Kidney epithelial cell (primary cell): ENCODE results near the gene AKAP8. TPM values are rescaled to one million over a fixed set of nuclear protein-coding genes. Genes with fewer than 3 reads are reported as not detected.

Experiments used
- DNase-seq: peaks from one replicate; pipeline ENCODE4 v3.0.0-alpha.2; 2010; ENCODE audit warnings: low read depth
- H3K27me3 ChIP-seq: 2 replicates; pipeline ENCODE4 v1.6.0; 2011; ENCODE audit warnings: low read length; ENCODE audit not compliant: control insufficient read depth, insufficient read depth
- H3K36me3 ChIP-seq: 2 replicates; pipeline ENCODE4 v1.5.1; 2011; ENCODE audit warnings: low read length; ENCODE audit not compliant: control insufficient read depth, insufficient read depth
- H3K4me3 ChIP-seq: 2 replicates; pipeline ENCODE4 v1.5.1; 2011; ENCODE audit warnings: low read depth, mild to moderate bottlenecking, control low read depth, low read length
- total RNA-seq: library from RNA; depleted of rRNA; stranded (reverse); fragments of >200 nt; gene quantifications from 2 replicates; pipeline ENCODE4 v1.2.3, GENCODE V29; 2015
- TF ChIP-seq, protein P1 (sequence below): IDR thresholded peaks from 2 replicates; pipeline ENCODE4 v1.5.1; 2011; ENCODE audit warnings: mild to moderate bottlenecking, moderate library complexity, low read length, control low read depth, inconsistent platforms; ENCODE audit not compliant: insufficient read depth, poor library complexity, severe bottlenecking

The AKAP8 gene
- total RNA-seq, 1 donor from 2014 or later = 19.2 TPM

DNA sequence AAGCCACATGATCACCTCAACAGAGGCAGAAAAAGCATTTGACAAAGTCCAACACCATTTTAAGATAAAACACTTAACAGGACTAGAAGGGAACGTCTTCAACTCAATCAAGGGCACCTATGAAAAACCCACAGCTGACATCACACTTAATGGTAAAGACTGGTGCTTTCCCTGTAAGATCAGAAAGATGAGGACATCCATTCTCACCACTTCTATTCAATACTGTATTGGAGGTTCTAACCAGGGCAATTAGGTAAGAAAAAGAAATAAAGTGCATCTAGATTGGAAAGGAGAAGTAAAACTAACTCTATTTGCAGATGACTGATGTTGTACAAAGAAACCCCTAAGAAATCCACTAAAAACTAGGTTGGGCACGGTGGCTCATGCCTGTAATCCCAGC is 11.2 kb upstream of the AKAP8 start:
- no peak for DNase-seq
- Histone ChIP-seq H3K36me3 (peaks cover 1% of the 10 kb centered on the region), H3K27me3 (no peaks in the 10 kb centered on the region), H3K4me3 (no peak overlapping the region)
- TF ChIP-seq, protein P1, sequence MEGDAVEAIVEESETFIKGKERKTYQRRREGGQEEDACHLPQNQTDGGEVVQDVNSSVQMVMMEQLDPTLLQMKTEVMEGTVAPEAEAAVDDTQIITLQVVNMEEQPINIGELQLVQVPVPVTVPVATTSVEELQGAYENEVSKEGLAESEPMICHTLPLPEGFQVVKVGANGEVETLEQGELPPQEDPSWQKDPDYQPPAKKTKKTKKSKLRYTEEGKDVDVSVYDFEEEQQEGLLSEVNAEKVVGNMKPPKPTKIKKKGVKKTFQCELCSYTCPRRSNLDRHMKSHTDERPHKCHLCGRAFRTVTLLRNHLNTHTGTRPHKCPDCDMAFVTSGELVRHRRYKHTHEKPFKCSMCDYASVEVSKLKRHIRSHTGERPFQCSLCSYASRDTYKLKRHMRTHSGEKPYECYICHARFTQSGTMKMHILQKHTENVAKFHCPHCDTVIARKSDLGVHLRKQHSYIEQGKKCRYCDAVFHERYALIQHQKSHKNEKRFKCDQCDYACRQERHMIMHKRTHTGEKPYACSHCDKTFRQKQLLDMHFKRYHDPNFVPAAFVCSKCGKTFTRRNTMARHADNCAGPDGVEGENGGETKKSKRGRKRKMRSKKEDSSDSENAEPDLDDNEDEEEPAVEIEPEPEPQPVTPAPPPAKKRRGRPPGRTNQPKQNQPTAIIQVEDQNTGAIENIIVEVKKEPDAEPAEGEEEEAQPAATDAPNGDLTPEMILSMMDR = no peak

DNA sequence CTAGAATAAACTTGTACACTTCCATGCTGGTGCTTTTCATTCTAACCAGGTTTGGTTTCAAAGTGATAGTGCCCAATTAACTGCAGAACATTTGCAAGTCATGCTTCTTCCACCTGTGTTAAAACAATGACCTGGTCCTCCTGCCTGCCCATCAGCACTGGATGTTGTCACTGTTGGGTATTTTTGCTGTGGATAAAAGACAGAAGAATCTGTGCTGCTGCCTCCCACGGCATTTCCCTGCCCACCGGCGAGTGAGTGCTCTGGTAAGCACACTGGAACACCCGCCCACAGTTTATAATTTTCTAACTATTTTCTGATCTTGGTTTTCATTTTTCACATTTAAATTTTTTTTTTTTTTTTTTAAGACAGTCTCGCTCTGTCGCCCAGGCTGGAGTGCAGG is 2.3 kb upstream of the AKAP8 start:
- Histone ChIP-seq H3K27me3 (no peaks in the 10 kb centered on the region), H3K36me3 (peaks cover 1% of the 10 kb centered on the region), H3K4me3 (no peak overlapping the region)
- TF ChIP-seq, protein P1 = no peak
- no peak for DNase-seq

DNA sequence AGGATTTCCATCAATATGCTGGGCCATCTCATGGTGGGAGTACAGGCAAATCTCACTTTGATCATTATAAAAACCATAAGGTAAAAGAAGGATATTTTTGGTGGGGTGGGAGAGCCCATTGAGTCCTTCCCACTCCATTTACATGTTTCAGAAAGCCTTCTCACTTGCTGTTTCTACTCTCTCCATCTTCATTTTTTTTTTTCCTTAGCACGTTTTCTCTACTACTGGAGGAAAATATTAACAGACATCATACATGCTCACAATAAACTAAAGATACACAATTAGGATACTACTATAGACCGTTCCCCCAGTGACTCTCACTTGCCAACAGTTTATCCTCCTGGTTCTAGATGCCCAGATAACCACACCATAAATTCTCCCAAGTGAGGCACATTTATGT is 1.8 kb upstream of the AKAP8 start:
- TF ChIP-seq, protein P1 = no peak
- Histone ChIP-seq H3K4me3 (no peak overlapping the region), H3K36me3 (peaks cover 1% of the 10 kb centered on the region), H3K27me3 (no peaks in the 10 kb centered on the region)
- no peak for DNase-seq

DNA sequence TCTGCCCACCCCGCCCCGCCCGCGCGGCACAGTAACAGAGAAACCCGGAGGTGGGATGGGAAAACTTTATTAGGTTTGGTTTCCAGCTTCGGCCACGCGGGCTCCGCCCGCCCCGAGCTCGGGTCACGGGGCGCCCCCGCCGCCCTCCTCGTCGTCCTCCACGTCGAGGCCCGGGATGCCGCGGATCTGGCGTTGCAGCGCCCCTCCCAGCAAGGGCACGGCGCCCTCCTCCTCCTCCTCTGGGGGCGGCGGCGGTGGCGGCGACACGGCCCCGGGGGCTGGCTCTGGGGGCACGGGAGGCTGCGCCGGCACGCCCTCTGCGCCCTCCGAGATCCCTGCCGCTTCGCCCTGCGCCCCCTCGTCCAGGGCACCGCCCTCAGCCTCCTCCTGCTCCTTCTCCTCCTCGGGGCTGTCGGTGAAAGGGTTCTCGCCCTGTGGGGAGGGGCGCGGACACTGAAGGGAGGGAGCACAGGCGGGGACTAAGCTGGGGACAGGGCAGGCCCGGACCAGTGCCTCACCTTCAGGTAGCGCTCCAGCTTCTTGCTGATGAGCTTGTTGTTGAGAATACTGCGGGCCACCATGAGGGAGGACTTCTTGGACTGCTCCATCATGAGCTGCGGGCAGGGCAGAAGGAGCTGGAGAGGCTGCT is 536 bp upstream of the AKAP8 start:
- TF ChIP-seq, protein P1 = no peak
- H3K4me3 ChIP-seq = peak overlapping the region; percentile 55
- H3K36me3 ChIP-seq = peaks cover 1% of the 10 kb centered on the region
- no peak for DNase-seq
- no peaks in the 10 kb centered on the region for H3K27me3 ChIP-seq

DNA sequence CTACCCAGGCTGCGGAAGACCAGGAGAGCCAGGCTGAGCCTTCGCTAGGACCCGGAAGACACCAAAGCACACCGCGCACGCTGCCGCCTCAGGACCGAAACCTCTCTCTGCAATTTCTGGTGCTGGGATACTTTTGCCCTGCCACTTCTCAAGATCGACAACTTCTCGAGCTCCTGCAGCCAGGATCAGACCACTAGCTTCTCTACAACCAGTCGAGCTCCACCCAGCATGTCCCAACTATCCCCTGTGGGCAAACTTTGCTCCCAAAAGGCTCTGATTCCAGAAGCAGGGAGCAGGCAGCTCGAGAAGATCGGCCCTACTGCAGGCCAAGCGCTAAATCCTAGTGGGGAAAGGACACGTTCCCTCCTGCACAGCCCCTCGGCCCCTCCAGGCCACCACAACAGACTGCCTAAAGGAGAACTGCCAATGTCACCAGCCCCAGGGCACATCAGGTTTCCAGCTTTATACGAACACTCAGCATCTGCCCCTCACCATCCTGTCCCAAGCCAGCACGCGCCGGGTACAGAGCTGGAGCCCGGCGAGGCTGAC is 979 bp downstream of the AKAP8 start:
- H3K4me3 ChIP-seq = peak overlapping the region; percentile 96
- DNase-seq = no peak
- H3K27me3 ChIP-seq = no peaks in the 10 kb centered on the region
- TF ChIP-seq, protein P1 = no peak
- peaks cover 3% of the 10 kb centered on the region for H3K36me3 ChIP-seq

DNA sequence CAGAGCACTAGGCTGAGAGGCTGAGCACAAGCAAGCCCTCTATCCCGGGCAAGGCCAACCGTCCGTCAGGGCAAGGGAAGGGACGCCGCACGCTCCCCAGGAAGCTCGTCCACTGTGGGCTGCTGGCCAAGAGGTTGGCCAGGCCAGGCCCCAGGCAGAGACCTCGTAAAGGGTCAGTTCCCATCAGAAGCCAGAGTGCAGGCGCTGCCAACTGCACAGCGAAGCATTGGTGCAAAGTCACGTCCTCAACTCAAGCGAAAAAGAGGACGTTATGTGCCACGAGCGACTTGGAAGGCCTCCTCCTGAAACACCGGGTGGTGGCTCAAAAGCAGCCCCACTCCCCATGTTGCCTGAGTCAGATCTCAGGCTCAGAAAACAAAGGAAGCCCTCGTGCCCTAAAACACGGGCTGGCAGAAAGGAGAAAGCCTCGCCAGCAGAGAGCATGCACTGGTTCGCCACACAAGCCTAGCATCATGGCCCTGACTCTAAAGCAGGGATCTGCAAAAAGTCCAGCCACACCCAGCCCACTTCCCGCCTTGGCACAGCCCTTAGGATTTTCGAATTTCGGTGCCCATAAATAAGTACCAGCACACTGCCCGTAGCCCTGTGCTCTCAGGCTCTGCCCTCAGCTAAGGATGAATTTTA is 4.7 kb downstream of the AKAP8 start:
- H3K27me3 ChIP-seq = no peaks in the 10 kb centered on the region
- TF ChIP-seq, protein P1 = no peak
- H3K4me3 ChIP-seq = no peak overlapping the region
- peaks cover 8% of the 10 kb centered on the region for H3K36me3 ChIP-seq
- DNase-seq = no peak
